OCI-LY7 (cell line): ENCODE measurements around the gene CAPN13. TPM values are rescaled to one million over a fixed set of nuclear protein-coding genes. Genes with fewer than 3 reads are reported as not detected.

Experiments used
- BruUV-seq: library from RNA; stranded (reverse); fragments of 400-500 nt; replicated peaks from 2 replicates; lab custom pipeline; 2021; lab: Mats Ljungman, UMichigan
- CTCF ChIA-PET: fragments of 300-600 bp; sonication (Branson Sonifier 250); formaldehyde crosslinking; loops from one replicate; lab custom pipeline; 2022; ENCODE audit warnings: antibody characterized with exemption; ENCODE audit not compliant: unreplicated experiment; lab: Charles Lee
- POLR2A ChIA-PET: fragments of 300-600 bp; sonication (Branson Sonifier 250); formaldehyde crosslinking; loops from one replicate; lab custom pipeline; 2022; ENCODE audit warnings: antibody characterized with exemption; lab: Charles Lee
- DNase-seq: peaks from one replicate; pipeline ENCODE4 v3.0.0-alpha.2; 2015; ENCODE audit warnings: low spot score
- H2AFZ ChIP-seq: fragments of 200-600 bp; sonication (generic), shearing (Covaris generic); 2 replicates; pipeline ENCODE4 v1.6.1; 2014; ENCODE audit warnings: mild to moderate bottlenecking, antibody characterized with exemption, low read length, moderate library complexity
- H3K27ac ChIP-seq: fragments of 200-600 bp; sonication (generic); 2 replicates; pipeline ENCODE4 v1.5.1; 2014; ENCODE audit warnings: mixed run types, low read depth, mild to moderate bottlenecking, moderate library complexity, low read length, inconsistent platforms; ENCODE audit not compliant: poor library complexity, severe bottlenecking
- H3K36me3 ChIP-seq: fragments of 200-600 bp; sonication (generic); 2 replicates; pipeline ENCODE4 v1.6.1; 2014; ENCODE audit warnings: mild to moderate bottlenecking, antibody characterized with exemption, low read length, moderate library complexity, mixed read lengths; ENCODE audit not compliant: insufficient read depth
- H3K4me1 ChIP-seq: fragments of 200-600 bp; sonication (generic); 2 replicates; pipeline ENCODE4 v1.5.1; 2014; ENCODE audit warnings: mild to moderate bottlenecking, low read length; ENCODE audit not compliant: insufficient read depth, poor library complexity, severe bottlenecking
- H3K4me2 ChIP-seq: fragments of 200-600 bp; sonication (generic); 2 replicates; pipeline ENCODE4 v1.6.1; 2014; ENCODE audit warnings: mild to moderate bottlenecking, low read length
- H3K4me3 ChIP-seq: fragments of 200-600 bp; sonication (generic); 2 replicates; pipeline ENCODE4 v1.5.1; 2014; ENCODE audit warnings: mild to moderate bottlenecking, low read depth, low read length; ENCODE audit not compliant: poor library complexity, severe bottlenecking
- H3K79me2 ChIP-seq: fragments of 200-600 bp; sonication (generic); 2 replicates; pipeline ENCODE4 v1.6.1; 2016; ENCODE audit warnings: low read depth, mild to moderate bottlenecking, low read length, moderate library complexity, mixed read lengths; ENCODE audit not compliant: insufficient read depth
- H3K9me2 ChIP-seq: fragments of 200-600 bp; sonication (generic); 2 replicates; pipeline ENCODE4 v1.6.1; 2016; ENCODE audit warnings: mild to moderate bottlenecking, low read length, mixed read lengths; ENCODE audit not compliant: insufficient read depth
- H3K9me3 ChIP-seq: fragments of 200-600 bp; sonication (generic); 2 replicates; pipeline ENCODE4 v1.6.1; 2014; ENCODE audit warnings: mild to moderate bottlenecking, mixed run types, low read length, mixed read lengths
- H4K20me1 ChIP-seq: fragments of 200-600 bp; sonication (generic); 2 replicates; pipeline ENCODE4 v1.6.1; 2014; ENCODE audit warnings: mild to moderate bottlenecking, antibody characterized with exemption, low read length, moderate library complexity, mixed read lengths; ENCODE audit not compliant: insufficient read depth
- CTCF ChIP-seq: fragments of 200-600 bp; sonication (generic); conservative IDR thresholded peaks from 2 replicates; pipeline ENCODE4 v1.5.1; 2014; ENCODE audit warnings: mild to moderate bottlenecking, antibody characterized with exemption, low read length, moderate library complexity, mixed read lengths
- EZH2phosphoT487 ChIP-seq: fragments of 200-600 bp; sonication (generic); IDR thresholded peaks from 2 replicates; pipeline ENCODE4 v1.6.1; 2018; ENCODE audit warnings: low read depth, borderline replicate concordance, mild to moderate bottlenecking, mixed run types, antibody characterized with exemption, low read length, moderate library complexity, mixed read lengths
- intact Hi-C: fragments of 100-400 bp; cut with micrococcal nuclease; formaldehyde crosslinking; loops from one replicate; pipeline ENCODE4 v1.10.0; 2022; ENCODE audit not compliant: unreplicated experiment
- total RNA-seq, 2 experiments: library from RNA; depleted of rRNA in 1 of 2; stranded (reverse); fragments of >200 nt in 1 of 2; shearing (Covaris generic) in 1 of 2; gene quantifications; 2 replicates each; pipeline ENCODE4 v1.2.3, GENCODE V29; 2014 to 2022

The CAPN13 gene
- total RNA-seq, 2 experiments from 2014 or later = 0.13 TPM; not detected in 1

- BruUV-seq = no TSS peak
- no peaks in the 10 kb centered on the region for H3K9me2 ChIP-seq
Measured at GRCh38 chr2:30847329-30847728, 40.1 kb upstream of the CAPN13 start.

GRCh38 chr2:30828586-30828985, 21.3 kb upstream of the CAPN13 start:
- POLR2A ChIA-PET = interaction anchor here (0.6 to 1.2 kb wide), 2 partner anchors 35 to 612 kb away, joined by 3 read pairs; no protein-coding TSS in a partner anchor

More at GRCh38 chr2:30847329-30847728, 40.1 kb upstream of the CAPN13 start:
- Histone ChIP-seq H2AFZ (no peak overlapping the region), H3K9me3 (no peaks in the 10 kb centered on the region), H3K4me3 (no peak overlapping the region), H3K79me2 (no peaks in the 10 kb centered on the region), H3K27ac (no peak overlapping the region), H3K4me2 (no peak overlapping the region), H3K36me3 (no peaks in the 10 kb centered on the region), H3K4me1 (no peaks in the 10 kb centered on the region), H4K20me1 (no peaks in the 10 kb centered on the region)
- intact Hi-C loops = no loop called here
- POLR2A ChIA-PET = no interaction called here
- no peak for TF ChIP-seq CTCF
- no peak for TF ChIP-seq EZH2phosphoT487
- CTCF ChIA-PET = no interaction called here
- DNase-seq = no peak

More at GRCh38 chr2:30828586-30828985, 21.3 kb upstream of the CAPN13 start:
- H3K9me2 ChIP-seq = no peaks in the 10 kb centered on the region
- no peak overlapping the region for H3K4me3 ChIP-seq
- intact Hi-C loops = no loop called here
- H3K79me2 ChIP-seq = no peaks in the 10 kb centered on the region
- no TSS peak for BruUV-seq
- H4K20me1 ChIP-seq = no peaks in the 10 kb centered on the region
- H2AFZ ChIP-seq = no peak overlapping the region
- H3K27ac ChIP-seq = no peak overlapping the region
- no peaks in the 10 kb centered on the region for H3K36me3 ChIP-seq
- H3K4me2 ChIP-seq = no peak overlapping the region
- peaks cover 15% of the 10 kb centered on the region; the same call in 1 of the 2 replicates for H3K9me3 ChIP-seq
- DNase-seq = no peak
- no peak for TF ChIP-seq EZH2phosphoT487
- no peak for TF ChIP-seq CTCF
- H3K4me1 ChIP-seq = no peaks in the 10 kb centered on the region
- CTCF ChIA-PET = no interaction called here
